Left renal pelvis (tissue), 4 donors: ENCODE data around the gene TANC1. TPM values are rescaled to one million over a fixed set of nuclear protein-coding genes. Genes with fewer than 3 reads are reported as not detected.
"Not testable (repeated sequence)": the region's sequence is repeated elsewhere in the genome, so short reads cannot be mapped to it uniquely, and the experiment has no call there.

Experiments
- DNase-seq, 4 donors: peaks; one replicate each; pipeline ENCODE4 v3.0.0-alpha.2; 2013; ENCODE audit warnings: low read depth in 4 of 4, low spot score in 3 of 4
- polyA plus RNA-seq, 4 donors: library from polyadenylated mRNA; unstranded; fragments of 120-200 nt; gene quantifications; one replicate each; pipeline ENCODE4 v1.2.1, GENCODE V29; 2013; ENCODE audit not compliant: insufficient read length in 4 of 4

TANC1 gene
- polyA plus RNA-seq, 4 donors: 25.6 to 60.1 (median 53.5) TPM

DNA sequence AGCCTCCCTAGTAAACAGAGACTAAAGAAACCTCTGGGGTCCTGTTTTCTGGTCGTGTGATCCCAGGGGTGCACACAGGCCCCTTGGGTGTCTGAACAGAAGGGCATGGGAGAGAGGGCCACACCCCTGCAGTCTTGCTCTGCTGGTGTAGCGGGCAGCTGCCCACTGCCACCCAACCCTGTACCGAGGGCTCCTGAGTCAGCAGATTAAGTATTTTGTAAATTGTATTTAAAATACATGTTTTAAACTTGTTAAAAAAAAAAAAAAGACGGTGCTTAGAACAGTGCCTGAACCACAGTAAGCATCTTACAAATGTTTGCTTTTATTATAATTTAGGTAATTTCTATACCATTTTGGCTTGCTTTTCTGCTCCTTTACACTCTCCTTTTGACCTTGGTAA, 113.7 kb downstream of the TANC1 start:
- DNase-seq: no peak

GRCh38 chr2:159084384-159085370, 116.2 kb downstream of the TANC1 start:
- DNase-seq: no peak

DNA sequence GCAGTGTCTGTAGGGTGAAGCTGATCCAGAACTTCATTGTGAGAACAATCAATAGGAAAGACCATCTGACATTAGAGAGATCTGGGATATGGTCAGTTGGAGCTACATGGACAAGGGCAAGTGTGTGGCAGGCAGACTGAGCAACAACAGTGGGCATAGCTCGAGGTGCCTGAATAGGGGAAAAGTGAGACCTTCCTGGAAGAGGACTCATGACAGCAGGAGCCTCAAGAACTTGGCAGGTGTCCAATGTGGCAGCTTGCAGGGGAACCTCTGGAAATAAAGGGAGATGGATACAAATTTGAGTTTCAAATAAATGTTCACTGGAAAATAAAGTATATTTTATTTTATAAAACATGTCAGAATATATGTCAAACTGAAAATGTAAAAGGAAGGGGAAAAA, 117.9 kb downstream of the TANC1 start:
- no peak for DNase-seq

GRCh38 chr2:159086826-159087225, 118.4 kb downstream of the TANC1 start:
- no peak for DNase-seq

GRCh38 chr2:159088906-159089305, 120.5 kb downstream of the TANC1 start:
- no peak for DNase-seq

- no peak for DNase-seq
Measured at GRCh38 chr2:159089543-159089942, 121.1 kb downstream of the TANC1 start.

GRCh38 chr2:159090514-159091201, 122.2 kb downstream of the TANC1 start:
- DNase-seq: no peak

- DNase-seq: no peak
Measured at GRCh38 chr2:159091381-159091780, 122.9 kb downstream of the TANC1 start.

DNA sequence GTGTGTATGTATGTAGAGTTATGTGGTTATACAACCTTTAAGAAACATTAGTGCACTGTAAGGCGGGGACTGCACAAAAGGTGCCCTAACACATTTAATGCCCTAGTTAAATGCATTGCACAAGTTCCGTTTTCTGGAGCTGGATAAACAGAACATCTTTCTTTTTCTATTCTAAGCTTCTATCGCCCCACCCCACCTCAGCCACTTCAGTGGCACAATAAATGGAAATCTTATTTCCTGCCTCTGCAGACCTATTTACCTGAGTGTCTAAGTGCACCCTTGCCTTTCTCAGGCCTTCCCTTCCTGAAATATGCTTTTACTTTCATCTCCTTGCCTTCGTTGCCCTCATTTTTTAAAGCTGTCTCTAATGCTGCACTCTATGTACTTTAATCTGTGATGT, 123.5 kb downstream of the TANC1 start:
- DNase-seq: no peak

- DNase-seq: no peak
Measured at GRCh38 chr2:159093497-159093896, 125.1 kb downstream of the TANC1 start.

GRCh38 chr2:159094173-159094737, 125.8 kb downstream of the TANC1 start:
- no peak for DNase-seq

- no peak for DNase-seq
Measured at GRCh38 chr2:159095813-159096212, 127.4 kb downstream of the TANC1 start.

DNA sequence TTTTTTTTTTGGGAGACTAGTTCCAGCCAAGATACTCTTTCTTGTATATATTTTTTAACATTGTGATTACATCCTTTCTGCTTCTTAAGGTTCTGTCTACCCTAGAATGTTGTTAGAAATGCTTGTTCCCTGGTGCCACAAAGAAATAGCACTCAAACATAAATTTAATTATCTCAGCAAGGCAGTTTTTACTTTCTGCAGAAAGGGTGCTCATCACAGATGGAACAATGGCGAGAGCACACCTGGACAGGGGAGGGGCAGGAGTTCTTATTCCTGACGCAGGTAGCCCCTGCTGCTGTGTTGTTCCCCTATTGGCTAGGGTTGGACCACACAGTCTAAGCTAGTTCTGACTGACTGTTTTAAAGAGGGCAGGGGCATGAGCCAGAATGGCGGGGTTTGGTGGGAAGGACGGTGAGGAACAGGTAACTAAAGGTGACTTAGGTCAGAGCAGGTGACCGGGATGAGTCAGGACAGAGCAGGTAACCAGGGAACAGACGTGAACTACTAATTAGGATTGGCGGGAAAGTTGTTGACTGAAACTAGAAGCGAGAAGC, 127.9 kb downstream of the TANC1 start:
- not testable (repeated sequence) for DNase-seq

DNA sequence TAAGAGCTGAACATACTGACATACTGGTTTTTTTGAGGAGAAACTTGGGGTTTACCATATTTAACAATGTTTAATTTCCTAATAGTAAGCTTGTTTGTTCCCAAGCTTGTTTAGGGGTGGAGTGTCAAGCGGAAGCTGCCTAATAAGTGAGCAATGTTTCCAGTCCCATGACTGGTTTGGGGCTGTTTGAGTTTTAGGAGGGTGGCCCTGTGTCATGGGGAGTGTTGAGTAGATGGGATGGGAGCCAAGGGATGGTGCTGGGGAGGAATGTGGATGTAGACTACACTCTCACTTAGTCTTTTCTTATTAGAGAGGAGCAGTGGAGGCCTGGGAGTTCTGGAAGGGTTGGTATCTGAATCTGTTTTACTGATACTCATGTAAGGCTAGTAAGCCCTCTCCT, 128.5 kb downstream of the TANC1 start:
- no peak for DNase-seq

GRCh38 chr2:159098361-159098760, 129.9 kb downstream of the TANC1 start:
- DNase-seq: no peak

DNA sequence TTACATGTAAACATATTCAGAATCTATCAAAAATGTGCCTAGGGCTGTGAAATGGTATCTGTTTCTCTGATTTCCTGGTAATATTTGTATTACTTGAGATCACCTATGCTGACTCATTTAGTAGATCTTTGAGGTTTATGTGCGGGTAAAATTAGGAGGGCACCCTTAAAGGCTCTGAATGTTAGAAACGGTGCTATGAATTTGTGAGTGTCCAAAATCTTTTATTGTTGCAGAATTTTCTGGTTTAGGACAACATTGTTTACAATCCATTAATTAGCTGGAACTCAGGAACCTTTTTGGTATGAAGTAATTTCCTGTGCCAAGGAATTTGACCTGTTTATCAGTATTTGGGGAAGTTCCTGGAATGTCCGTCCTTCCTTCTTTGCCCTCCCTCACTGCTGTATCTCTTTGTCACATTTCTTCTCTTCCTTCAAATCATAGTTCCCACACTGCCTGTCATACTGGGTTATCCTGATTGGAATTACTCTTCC, 130.5 kb downstream of the TANC1 start:
- no peak for DNase-seq

DNA sequence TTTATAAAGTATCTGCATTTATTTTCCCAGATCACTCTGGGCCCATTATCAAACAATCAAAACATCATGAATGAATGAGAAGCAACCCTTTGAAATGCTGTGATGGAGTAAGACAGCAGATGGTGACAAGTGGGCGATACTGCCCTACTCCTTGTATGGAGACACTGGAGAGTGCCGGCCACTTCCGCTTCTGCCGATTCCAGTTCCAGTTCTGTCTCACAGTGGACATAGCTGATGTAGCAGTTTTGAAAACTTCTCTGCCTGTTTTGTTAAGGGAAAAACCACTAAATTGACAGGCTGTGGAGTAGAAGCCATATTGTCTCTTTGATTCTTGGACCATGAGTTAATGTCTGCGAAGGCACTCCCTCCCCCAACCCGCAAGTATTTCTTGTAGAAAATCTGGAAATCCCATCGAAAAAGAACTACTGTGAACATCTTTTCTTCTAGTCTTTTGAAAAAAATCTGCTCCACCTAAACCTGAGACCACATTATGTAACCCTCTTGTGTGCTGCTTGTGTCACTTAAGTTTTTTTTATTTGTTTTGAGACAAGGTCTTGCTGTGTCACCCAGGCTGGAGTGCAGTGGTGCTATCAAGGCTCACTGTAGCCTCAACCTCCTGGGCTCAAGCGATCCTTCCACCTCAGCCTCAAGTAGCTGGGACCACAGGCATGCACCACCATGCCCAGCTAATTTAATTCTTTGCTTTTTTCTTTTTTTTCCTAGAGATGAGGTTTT, 133.5 kb downstream of the TANC1 start:
- no peak for DNase-seq

DNA sequence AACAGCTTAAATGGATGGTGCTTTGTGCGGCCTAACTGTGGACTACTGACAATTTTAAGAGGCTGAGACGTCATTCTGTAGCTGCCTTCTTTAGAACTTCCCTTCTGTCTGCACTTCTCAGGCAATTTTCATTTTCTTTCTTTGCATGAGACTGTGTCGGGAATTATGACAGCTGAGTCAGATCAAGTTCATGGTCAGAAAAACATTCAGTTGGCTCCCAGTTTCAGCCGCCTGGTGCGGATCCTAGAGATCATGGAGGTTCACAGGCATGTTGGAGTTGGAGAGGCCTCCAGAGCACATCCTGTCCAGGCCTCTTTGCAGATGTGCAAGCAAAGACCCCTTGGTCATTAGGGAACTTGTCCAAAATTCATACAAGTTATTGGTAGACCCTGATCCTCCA, 135.0 kb downstream of the TANC1 start:
- no peak for DNase-seq

DNA sequence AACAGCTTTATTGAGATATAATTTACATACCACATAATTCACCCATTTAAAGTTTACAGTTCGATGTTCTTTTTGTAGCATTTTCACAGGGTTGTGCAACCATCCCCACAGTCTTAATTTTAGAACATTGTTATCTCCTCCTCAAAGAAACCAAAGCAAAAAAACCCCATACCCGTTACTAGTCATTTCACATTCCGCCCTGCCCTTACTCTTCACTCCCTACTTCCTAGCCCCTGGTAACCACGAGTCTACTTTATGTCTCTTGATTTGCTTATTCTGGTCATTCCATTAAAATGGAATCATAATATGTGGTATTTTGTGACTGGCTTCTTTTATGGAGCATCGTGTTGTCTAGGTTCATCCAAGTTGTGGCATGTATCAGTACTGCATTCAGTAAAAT, 137.7 kb downstream of the TANC1 start:
- no peak for DNase-seq

GRCh38 chr2:159108181-159108893, 139.9 kb downstream of the TANC1 start:
- no peak for DNase-seq
